ENCODE results near the gene XG.
A peak's percentile ranks its signal among the peaks of the same experiment; 100 is the strongest.
"Not testable (repeated sequence)": the region's sequence is repeated elsewhere in the genome, so short reads cannot be mapped to it uniquely, and the experiment has no call there.

DNA sequence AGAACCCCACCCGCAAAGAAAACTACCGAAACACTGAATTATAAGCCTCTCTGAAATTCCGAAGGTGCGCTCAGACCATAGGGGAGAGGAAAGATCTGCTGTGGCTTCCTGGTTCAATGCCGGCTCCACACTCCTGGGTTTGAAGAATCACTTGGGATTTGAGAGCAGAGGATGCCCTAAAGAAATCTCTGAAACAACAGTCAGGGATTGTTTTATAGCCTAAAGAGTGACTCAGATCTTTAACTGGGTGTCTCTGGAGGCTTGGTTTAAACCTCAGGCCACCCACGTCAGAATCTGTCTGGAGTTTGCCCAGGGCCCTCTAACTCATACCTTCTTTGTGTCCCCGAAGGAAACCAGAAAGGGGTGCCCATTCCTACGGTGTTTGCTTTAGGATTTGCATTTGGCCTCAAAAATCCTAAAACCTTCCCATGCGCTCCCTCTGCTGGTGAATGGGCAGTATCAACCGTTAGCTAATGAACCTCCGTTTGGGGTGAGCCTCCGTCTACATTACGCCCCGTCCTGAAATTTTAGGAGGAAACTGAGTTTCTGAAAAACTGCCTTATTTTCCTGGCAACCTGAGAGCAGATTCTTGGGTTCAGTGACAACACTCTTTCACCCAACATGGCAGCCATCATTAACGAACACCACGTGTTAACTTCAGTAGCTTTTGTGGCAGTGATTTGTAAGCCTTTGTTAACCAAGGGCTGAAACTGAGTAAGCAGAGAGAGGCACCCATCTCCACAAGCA, 60.5 kb downstream of the XG start:
- TF ChIP-seq, protein P1, sequence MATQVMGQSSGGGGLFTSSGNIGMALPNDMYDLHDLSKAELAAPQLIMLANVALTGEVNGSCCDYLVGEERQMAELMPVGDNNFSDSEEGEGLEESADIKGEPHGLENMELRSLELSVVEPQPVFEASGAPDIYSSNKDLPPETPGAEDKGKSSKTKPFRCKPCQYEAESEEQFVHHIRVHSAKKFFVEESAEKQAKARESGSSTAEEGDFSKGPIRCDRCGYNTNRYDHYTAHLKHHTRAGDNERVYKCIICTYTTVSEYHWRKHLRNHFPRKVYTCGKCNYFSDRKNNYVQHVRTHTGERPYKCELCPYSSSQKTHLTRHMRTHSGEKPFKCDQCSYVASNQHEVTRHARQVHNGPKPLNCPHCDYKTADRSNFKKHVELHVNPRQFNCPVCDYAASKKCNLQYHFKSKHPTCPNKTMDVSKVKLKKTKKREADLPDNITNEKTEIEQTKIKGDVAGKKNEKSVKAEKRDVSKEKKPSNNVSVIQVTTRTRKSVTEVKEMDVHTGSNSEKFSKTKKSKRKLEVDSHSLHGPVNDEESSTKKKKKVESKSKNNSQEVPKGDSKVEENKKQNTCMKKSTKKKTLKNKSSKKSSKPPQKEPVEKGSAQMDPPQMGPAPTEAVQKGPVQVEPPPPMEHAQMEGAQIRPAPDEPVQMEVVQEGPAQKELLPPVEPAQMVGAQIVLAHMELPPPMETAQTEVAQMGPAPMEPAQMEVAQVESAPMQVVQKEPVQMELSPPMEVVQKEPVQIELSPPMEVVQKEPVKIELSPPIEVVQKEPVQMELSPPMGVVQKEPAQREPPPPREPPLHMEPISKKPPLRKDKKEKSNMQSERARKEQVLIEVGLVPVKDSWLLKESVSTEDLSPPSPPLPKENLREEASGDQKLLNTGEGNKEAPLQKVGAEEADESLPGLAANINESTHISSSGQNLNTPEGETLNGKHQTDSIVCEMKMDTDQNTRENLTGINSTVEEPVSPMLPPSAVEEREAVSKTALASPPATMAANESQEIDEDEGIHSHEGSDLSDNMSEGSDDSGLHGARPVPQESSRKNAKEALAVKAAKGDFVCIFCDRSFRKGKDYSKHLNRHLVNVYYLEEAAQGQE (IDR thresholded peaks at IDR 0.05; ENCODE audit: insufficient replicate concordance, low read depth): not testable (repeated sequence)
- TF ChIP-seq, protein P2, sequence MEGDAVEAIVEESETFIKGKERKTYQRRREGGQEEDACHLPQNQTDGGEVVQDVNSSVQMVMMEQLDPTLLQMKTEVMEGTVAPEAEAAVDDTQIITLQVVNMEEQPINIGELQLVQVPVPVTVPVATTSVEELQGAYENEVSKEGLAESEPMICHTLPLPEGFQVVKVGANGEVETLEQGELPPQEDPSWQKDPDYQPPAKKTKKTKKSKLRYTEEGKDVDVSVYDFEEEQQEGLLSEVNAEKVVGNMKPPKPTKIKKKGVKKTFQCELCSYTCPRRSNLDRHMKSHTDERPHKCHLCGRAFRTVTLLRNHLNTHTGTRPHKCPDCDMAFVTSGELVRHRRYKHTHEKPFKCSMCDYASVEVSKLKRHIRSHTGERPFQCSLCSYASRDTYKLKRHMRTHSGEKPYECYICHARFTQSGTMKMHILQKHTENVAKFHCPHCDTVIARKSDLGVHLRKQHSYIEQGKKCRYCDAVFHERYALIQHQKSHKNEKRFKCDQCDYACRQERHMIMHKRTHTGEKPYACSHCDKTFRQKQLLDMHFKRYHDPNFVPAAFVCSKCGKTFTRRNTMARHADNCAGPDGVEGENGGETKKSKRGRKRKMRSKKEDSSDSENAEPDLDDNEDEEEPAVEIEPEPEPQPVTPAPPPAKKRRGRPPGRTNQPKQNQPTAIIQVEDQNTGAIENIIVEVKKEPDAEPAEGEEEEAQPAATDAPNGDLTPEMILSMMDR (IDR thresholded peaks at IDR 0.05; ENCODE audit: insufficient read depth, low read length): peak; percentile 5
- TF ChIP-seq POLR2AphosphoS5 (IDR thresholded peaks at IDR 0.05; ENCODE audit: low read depth); SPI1 (IDR thresholded peaks at IDR 0.05; ENCODE audit: borderline replicate concordance, low read depth); GABPA (IDR thresholded peaks at IDR 0.05; ENCODE audit: low read depth): not testable (repeated sequence)

Data from HL-60 (cell line).